SU-DHL-6 (cell line): ENCODE data around the gene DDIAS.

Source experiments
- H2AFZ ChIP-seq: fragments of 200-600 bp; sonication (generic); 2 replicates; pipeline ENCODE4 v1.6.1; 2014; ENCODE audit warnings: low read depth, mild to moderate bottlenecking, moderate library complexity, mixed read lengths, antibody characterized with exemption, low read length; ENCODE audit not compliant: severe bottlenecking
- H3F3A ChIP-seq: fragments of 200-600 bp; shearing (Covaris generic); 2 replicates; pipeline ENCODE4 v1.6.0; 2016; ENCODE audit warnings: antibody characterized with exemption, mild to moderate bottlenecking; ENCODE audit not compliant: insufficient read depth
- H3K27ac ChIP-seq: fragments of 200-600 bp; sonication (generic); 2 replicates; pipeline ENCODE4 v1.5.1; 2016; ENCODE audit warnings: low read depth, mild to moderate bottlenecking, low read length, moderate library complexity, mixed read lengths
- H3K27me3 ChIP-seq: fragments of 200-600 bp; sonication (generic), shearing (Covaris generic); 2 replicates; pipeline ENCODE4 v1.6.0; 2014; ENCODE audit warnings: mild to moderate bottlenecking, low read length
- H3K36me3 ChIP-seq: fragments of 200-600 bp; sonication (generic); 2 replicates; pipeline ENCODE4 v1.6.1; 2014; ENCODE audit warnings: mild to moderate bottlenecking, low read length, mixed read lengths
- H3K4me2 ChIP-seq: fragments of 300-600, 200-600 bp; shearing (Covaris generic), sonication (generic); 2 replicates; pipeline ENCODE4 v1.6.0; 2014; ENCODE audit warnings: low read length, low read depth, mild to moderate bottlenecking; ENCODE audit not compliant: poor library complexity, severe bottlenecking
- H3K4me3 ChIP-seq: fragments of 200-600 bp; sonication (generic); 2 replicates; pipeline ENCODE4 v1.5.1; 2014; ENCODE audit warnings: antibody characterized with exemption, low read length, mild to moderate bottlenecking, mixed read lengths; ENCODE audit not compliant: insufficient read depth, poor library complexity, severe bottlenecking
- H3K79me2 ChIP-seq: fragments of 200-600 bp; sonication (generic); 2 replicates; pipeline ENCODE4 v1.6.1; 2014; ENCODE audit warnings: mild to moderate bottlenecking, low read length, moderate library complexity; ENCODE audit not compliant: insufficient read depth
- H3K9ac ChIP-seq: fragments of 200-600 bp; sonication (generic); 2 replicates; pipeline ENCODE4 v1.7.0; 2014; ENCODE audit warnings: mild to moderate bottlenecking, low read length
- H3K9me2 ChIP-seq: fragments of 200-600 bp; sonication (generic); replicated peaks from 2 replicates; pipeline ENCODE4 v1.6.1; 2014; ENCODE audit warnings: low read length; ENCODE audit not compliant: insufficient read depth
- H3K9me3 ChIP-seq: fragments of 200-600 bp; sonication (generic); 2 replicates; pipeline ENCODE4 v1.6.1; 2014; ENCODE audit warnings: low read length, mixed read lengths; ENCODE audit not compliant: insufficient read depth
- H4K20me1 ChIP-seq: fragments of 200-600 bp; sonication (generic); 2 replicates; pipeline ENCODE4 v1.6.1; 2014; ENCODE audit warnings: low read depth, mild to moderate bottlenecking, antibody characterized with exemption, low read length, moderate library complexity, mixed read lengths
- EZH2phosphoT487 ChIP-seq: fragments of 200-600 bp; sonication (generic), shearing (Covaris generic); conservative IDR thresholded peaks from 2 replicates; pipeline ENCODE4 v1.6.1; 2018; ENCODE audit warnings: mild to moderate bottlenecking, antibody characterized with exemption, low read length, moderate library complexity, mixed read lengths
- TF ChIP-seq, protein P1 (sequence below): fragments of 200-600 bp; sonication (generic); IDR thresholded peaks from one replicate; pipeline ENCODE4 v1.5.1; 2017; ENCODE audit warnings: antibody characterized with exemption, mild to moderate bottlenecking, low read length, moderate library complexity; ENCODE audit not compliant: insufficient read depth, poor library complexity, severe bottlenecking

Gene DDIAS

DNA sequence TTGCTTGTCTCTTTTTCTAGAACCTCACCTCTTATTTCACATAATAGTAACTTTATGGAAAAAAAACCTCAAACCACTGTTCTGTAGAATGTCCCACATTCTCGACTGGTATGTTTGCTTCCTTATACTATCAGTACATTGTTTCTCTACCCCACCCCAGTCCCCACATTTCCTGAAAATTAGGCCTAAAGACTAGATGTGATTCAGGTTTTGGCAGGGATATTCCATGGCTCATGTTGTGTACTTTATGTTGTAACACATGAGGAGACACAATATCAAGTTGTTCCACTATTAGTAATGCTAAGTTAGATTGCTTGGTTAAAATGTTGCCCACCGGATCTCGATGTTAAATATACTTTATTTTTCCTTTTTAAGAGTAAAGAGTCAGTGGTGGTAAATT, 34.7 kb downstream of the DDIAS start:
- Histone ChIP-seq H3K4me2 (no peak overlapping the region), H3K4me3 (no peak overlapping the region), H3K79me2 (no peaks in the 10 kb centered on the region), H3F3A (peaks cover 3% of the 10 kb centered on the region; the same call in 1 of the 2 replicates), H3K27ac (no peak overlapping the region), H3K36me3 (peaks cover 24% of the 10 kb centered on the region; the same call in 1 of the 2 replicates), H3K9ac (no peak overlapping the region), H3K27me3 (no peaks in the 10 kb centered on the region), H2AFZ (no peak overlapping the region), H3K9me3 (no peaks in the 10 kb centered on the region), H3K9me2 (no peaks in the 10 kb centered on the region), H4K20me1 (no peaks in the 10 kb centered on the region)
- TF ChIP-seq, protein P1, sequence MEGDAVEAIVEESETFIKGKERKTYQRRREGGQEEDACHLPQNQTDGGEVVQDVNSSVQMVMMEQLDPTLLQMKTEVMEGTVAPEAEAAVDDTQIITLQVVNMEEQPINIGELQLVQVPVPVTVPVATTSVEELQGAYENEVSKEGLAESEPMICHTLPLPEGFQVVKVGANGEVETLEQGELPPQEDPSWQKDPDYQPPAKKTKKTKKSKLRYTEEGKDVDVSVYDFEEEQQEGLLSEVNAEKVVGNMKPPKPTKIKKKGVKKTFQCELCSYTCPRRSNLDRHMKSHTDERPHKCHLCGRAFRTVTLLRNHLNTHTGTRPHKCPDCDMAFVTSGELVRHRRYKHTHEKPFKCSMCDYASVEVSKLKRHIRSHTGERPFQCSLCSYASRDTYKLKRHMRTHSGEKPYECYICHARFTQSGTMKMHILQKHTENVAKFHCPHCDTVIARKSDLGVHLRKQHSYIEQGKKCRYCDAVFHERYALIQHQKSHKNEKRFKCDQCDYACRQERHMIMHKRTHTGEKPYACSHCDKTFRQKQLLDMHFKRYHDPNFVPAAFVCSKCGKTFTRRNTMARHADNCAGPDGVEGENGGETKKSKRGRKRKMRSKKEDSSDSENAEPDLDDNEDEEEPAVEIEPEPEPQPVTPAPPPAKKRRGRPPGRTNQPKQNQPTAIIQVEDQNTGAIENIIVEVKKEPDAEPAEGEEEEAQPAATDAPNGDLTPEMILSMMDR: no peak
- no peak for TF ChIP-seq EZH2phosphoT487

DNA sequence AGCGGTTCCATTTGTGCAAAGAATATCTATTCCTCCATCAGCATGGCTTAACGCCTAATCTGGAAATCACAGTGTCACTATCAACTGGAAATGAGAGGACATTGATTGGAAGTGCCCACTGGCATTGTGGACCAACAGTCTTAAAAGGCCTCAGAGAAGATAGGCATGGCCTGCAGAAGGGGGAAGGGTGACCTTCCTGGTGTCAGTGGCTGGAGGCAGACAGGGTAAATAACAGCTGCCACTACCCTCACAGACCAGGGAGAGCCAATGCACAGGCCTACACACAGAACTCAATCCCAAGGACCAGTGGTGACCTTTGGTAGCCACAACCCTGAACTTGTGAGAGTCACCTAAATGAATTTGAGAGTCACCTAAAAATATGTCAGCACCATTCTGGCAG, 36.0 kb downstream of the DDIAS start:
- TF ChIP-seq, protein P1: no peak
- no peak for TF ChIP-seq EZH2phosphoT487
- Histone ChIP-seq H2AFZ (no peak overlapping the region), H3K9ac (no peak overlapping the region), H3K36me3 (peaks cover 13% of the 10 kb centered on the region; the same call in 1 of the 2 replicates), H3K4me2 (no peak overlapping the region), H3F3A (peaks cover 4% of the 10 kb centered on the region; the same call in 1 of the 2 replicates), H3K27ac (no peak overlapping the region), H3K9me2 (no peaks in the 10 kb centered on the region), H3K9me3 (no peaks in the 10 kb centered on the region), H4K20me1 (no peaks in the 10 kb centered on the region), H3K79me2 (no peaks in the 10 kb centered on the region), H3K27me3 (no peaks in the 10 kb centered on the region), H3K4me3 (no peak overlapping the region)

DNA sequence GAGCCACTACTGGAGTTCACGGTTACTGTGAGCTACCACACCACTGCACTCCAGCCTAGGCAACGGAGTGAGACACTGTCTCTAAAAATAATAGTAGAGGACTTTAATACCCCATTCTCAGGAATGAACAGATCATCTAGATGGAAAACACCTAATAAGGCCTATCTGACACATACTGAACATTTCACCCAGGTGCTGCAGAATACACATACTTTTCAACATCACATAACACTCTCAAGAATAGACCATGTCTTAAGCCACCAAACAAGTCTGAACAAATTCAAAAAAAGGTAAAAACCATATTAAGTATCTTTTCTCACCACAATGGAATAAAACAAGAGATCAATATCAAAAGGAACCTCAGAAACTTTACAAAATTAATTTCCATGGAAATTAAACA, 37.9 kb downstream of the DDIAS start:
- no peaks in the 10 kb centered on the region for H3K79me2 ChIP-seq

More for the DNA sequence above, 37.9 kb downstream of the DDIAS start:
- no peaks in the 10 kb centered on the region for H3K9me3 ChIP-seq
- H3K4me2 ChIP-seq: no peak overlapping the region
- no peak overlapping the region for H3K27ac ChIP-seq
- no peak overlapping the region for H3K9ac ChIP-seq
- no peaks in the 10 kb centered on the region for H4K20me1 ChIP-seq
- H3K4me3 ChIP-seq: no peak overlapping the region
- TF ChIP-seq EZH2phosphoT487: no peak
- TF ChIP-seq, protein P1: no peak
- H3K36me3 ChIP-seq: no peaks in the 10 kb centered on the region
- no peaks in the 10 kb centered on the region for H3K27me3 ChIP-seq
- peaks cover 4% of the 10 kb centered on the region; the same call in 1 of the 2 replicates for H3F3A ChIP-seq
- no peak overlapping the region for H2AFZ ChIP-seq
- no peaks in the 10 kb centered on the region for H3K9me2 ChIP-seq
